ENCODE data around the gene RNASE8. TPM values are rescaled to one million over a fixed set of nuclear protein-coding genes. Genes with fewer than 3 reads are reported as not detected.
A peak's percentile ranks its signal among the peaks of the same experiment; 100 is the strongest.

The RNASE8 gene
- total RNA-seq, 1 experiment from 2014 or later: not detected

DNA sequence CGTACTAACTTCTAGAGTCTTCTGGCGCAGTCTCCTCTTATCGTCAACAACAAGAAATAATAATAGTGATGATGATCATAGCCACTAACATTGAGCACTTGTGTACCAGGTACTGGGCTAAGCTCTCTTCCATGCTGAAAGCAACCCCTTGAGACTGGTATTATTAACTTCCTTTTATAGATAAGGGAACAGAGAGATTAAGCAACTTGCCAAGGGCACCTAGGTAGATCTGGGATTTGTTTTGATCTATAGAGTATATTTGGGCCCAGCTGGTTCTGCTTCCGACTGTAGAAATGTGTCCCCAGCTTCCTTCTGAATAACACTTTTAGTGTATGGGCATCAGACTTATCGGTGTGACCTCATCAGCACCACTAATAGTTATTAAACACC is 42.0 kb downstream of the RNASE8 start:
- CTCF ChIA-PET: interaction anchor here (1.0 to 7.8 kb wide), 4 partner anchors 9 to 85 kb away, joined by 3 to 120 read pairs (median 58); no protein-coding TSS in a partner anchor
- DNase-seq (ENCODE audit: low spot score) (no peak), ATAC-seq (no peak)
- POLR2A ChIA-PET: no interaction called here
- Mint-ChIP-seq H3K27ac (peak overlapping the region; percentile 97), H3K36me3 (no peaks in the 10 kb centered on the region), H3K4me1 (peaks cover 70% of the 10 kb centered on the region), H3K9me3 (no peaks in the 10 kb centered on the region), H3K4me3 (peak overlapping the region; percentile 90), H3K27me3 (ENCODE audit: low read depth) (no peaks in the 10 kb centered on the region)
- TF ChIP-seq, protein P1, sequence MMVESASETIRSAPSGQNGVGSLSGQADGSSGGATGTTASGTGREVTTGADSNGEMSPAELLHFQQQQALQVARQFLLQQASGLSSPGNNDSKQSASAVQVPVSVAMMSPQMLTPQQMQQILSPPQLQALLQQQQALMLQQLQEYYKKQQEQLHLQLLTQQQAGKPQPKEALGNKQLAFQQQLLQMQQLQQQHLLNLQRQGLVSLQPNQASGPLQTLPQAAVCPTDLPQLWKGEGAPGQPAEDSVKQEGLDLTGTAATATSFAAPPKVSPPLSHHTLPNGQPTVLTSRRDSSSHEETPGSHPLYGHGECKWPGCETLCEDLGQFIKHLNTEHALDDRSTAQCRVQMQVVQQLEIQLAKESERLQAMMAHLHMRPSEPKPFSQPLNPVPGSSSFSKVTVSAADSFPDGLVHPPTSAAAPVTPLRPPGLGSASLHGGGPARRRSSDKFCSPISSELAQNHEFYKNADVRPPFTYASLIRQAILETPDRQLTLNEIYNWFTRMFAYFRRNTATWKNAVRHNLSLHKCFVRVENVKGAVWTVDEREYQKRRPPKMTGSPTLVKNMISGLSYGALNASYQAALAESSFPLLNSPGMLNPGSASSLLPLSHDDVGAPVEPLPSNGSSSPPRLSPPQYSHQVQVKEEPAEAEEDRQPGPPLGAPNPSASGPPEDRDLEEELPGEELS (CRISPR knock-in tag; IDR thresholded peaks at IDR 0.05): no peak
- no peak for TF ChIP-seq ZNF138 (CRISPR knock-in tag; conservative IDR thresholded peaks at IDR 0.05)
- TF ChIP-seq, protein P2, sequence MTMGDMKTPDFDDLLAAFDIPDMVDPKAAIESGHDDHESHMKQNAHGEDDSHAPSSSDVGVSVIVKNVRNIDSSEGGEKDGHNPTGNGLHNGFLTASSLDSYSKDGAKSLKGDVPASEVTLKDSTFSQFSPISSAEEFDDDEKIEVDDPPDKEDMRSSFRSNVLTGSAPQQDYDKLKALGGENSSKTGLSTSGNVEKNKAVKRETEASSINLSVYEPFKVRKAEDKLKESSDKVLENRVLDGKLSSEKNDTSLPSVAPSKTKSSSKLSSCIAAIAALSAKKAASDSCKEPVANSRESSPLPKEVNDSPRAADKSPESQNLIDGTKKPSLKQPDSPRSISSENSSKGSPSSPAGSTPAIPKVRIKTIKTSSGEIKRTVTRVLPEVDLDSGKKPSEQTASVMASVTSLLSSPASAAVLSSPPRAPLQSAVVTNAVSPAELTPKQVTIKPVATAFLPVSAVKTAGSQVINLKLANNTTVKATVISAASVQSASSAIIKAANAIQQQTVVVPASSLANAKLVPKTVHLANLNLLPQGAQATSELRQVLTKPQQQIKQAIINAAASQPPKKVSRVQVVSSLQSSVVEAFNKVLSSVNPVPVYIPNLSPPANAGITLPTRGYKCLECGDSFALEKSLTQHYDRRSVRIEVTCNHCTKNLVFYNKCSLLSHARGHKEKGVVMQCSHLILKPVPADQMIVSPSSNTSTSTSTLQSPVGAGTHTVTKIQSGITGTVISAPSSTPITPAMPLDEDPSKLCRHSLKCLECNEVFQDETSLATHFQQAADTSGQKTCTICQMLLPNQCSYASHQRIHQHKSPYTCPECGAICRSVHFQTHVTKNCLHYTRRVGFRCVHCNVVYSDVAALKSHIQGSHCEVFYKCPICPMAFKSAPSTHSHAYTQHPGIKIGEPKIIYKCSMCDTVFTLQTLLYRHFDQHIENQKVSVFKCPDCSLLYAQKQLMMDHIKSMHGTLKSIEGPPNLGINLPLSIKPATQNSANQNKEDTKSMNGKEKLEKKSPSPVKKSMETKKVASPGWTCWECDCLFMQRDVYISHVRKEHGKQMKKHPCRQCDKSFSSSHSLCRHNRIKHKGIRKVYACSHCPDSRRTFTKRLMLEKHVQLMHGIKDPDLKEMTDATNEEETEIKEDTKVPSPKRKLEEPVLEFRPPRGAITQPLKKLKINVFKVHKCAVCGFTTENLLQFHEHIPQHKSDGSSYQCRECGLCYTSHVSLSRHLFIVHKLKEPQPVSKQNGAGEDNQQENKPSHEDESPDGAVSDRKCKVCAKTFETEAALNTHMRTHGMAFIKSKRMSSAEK (CRISPR knock-in tag; IDR thresholded peaks at IDR 0.05; ENCODE audit: borderline replicate concordance): no peak
- TF ChIP-seq MYBL2 (CRISPR knock-in tag; IDR thresholded peaks at IDR 0.05): no peak
- TF ChIP-seq, protein P3, sequence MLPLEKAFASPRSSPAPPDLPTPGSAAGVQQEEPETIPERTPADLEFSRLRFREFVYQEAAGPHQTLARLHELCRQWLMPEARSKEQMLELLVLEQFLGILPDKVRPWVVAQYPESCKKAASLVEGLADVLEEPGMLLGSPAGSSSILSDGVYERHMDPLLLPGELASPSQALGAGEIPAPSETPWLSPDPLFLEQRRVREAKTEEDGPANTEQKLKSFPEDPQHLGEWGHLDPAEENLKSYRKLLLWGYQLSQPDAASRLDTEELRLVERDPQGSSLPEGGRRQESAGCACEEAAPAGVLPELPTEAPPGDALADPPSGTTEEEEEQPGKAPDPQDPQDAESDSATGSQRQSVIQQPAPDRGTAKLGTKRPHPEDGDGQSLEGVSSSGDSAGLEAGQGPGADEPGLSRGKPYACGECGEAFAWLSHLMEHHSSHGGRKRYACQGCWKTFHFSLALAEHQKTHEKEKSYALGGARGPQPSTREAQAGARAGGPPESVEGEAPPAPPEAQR (CRISPR knock-in tag; IDR thresholded peaks at IDR 0.05): no peak
- TF ChIP-seq RORB (CRISPR knock-in tag; IDR thresholded peaks at IDR 0.05): no peak
- no peak for TF ChIP-seq NFATC4 (CRISPR knock-in tag; IDR thresholded peaks at IDR 0.05)
- TF ChIP-seq, protein P4, sequence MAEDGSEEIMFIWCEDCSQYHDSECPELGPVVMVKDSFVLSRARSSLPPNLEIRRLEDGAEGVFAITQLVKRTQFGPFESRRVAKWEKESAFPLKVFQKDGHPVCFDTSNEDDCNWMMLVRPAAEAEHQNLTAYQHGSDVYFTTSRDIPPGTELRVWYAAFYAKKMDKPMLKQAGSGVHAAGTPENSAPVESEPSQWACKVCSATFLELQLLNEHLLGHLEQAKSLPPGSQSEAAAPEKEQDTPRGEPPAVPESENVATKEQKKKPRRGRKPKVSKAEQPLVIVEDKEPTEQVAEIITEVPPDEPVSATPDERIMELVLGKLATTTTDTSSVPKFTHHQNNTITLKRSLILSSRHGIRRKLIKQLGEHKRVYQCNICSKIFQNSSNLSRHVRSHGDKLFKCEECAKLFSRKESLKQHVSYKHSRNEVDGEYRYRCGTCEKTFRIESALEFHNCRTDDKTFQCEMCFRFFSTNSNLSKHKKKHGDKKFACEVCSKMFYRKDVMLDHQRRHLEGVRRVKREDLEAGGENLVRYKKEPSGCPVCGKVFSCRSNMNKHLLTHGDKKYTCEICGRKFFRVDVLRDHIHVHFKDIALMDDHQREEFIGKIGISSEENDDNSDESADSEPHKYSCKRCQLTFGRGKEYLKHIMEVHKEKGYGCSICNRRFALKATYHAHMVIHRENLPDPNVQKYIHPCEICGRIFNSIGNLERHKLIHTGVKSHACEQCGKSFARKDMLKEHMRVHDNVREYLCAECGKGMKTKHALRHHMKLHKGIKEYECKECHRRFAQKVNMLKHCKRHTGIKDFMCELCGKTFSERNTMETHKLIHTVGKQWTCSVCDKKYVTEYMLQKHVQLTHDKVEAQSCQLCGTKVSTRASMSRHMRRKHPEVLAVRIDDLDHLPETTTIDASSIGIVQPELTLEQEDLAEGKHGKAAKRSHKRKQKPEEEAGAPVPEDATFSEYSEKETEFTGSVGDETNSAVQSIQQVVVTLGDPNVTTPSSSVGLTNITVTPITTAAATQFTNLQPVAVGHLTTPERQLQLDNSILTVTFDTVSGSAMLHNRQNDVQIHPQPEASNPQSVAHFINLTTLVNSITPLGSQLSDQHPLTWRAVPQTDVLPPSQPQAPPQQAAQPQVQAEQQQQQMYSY (CRISPR knock-in tag; IDR thresholded peaks at IDR 0.05): no peak
- TF ChIP-seq NR1H2 (CRISPR knock-in tag; IDR thresholded peaks at IDR 0.05): no peak
- no peak for TF ChIP-seq RELA (CRISPR knock-in tag; IDR thresholded peaks at IDR 0.05; ENCODE audit: borderline replicate concordance)
- TF ChIP-seq, protein P5, sequence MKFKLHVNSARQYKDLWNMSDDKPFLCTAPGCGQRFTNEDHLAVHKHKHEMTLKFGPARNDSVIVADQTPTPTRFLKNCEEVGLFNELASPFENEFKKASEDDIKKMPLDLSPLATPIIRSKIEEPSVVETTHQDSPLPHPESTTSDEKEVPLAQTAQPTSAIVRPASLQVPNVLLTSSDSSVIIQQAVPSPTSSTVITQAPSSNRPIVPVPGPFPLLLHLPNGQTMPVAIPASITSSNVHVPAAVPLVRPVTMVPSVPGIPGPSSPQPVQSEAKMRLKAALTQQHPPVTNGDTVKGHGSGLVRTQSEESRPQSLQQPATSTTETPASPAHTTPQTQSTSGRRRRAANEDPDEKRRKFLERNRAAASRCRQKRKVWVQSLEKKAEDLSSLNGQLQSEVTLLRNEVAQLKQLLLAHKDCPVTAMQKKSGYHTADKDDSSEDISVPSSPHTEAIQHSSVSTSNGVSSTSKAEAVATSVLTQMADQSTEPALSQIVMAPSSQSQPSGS (CRISPR knock-in tag; IDR thresholded peaks at IDR 0.05; ENCODE audit: borderline replicate concordance, low read depth): no peak
- TF ChIP-seq, protein P6, sequence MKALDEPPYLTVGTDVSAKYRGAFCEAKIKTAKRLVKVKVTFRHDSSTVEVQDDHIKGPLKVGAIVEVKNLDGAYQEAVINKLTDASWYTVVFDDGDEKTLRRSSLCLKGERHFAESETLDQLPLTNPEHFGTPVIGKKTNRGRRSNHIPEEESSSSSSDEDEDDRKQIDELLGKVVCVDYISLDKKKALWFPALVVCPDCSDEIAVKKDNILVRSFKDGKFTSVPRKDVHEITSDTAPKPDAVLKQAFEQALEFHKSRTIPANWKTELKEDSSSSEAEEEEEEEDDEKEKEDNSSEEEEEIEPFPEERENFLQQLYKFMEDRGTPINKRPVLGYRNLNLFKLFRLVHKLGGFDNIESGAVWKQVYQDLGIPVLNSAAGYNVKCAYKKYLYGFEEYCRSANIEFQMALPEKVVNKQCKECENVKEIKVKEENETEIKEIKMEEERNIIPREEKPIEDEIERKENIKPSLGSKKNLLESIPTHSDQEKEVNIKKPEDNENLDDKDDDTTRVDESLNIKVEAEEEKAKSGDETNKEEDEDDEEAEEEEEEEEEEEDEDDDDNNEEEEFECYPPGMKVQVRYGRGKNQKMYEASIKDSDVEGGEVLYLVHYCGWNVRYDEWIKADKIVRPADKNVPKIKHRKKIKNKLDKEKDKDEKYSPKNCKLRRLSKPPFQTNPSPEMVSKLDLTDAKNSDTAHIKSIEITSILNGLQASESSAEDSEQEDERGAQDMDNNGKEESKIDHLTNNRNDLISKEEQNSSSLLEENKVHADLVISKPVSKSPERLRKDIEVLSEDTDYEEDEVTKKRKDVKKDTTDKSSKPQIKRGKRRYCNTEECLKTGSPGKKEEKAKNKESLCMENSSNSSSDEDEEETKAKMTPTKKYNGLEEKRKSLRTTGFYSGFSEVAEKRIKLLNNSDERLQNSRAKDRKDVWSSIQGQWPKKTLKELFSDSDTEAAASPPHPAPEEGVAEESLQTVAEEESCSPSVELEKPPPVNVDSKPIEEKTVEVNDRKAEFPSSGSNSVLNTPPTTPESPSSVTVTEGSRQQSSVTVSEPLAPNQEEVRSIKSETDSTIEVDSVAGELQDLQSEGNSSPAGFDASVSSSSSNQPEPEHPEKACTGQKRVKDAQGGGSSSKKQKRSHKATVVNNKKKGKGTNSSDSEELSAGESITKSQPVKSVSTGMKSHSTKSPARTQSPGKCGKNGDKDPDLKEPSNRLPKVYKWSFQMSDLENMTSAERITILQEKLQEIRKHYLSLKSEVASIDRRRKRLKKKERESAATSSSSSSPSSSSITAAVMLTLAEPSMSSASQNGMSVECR (CRISPR knock-in tag; IDR thresholded peaks at IDR 0.05; ENCODE audit: borderline replicate concordance): no peak
- TF ChIP-seq ZNF671 (CRISPR knock-in tag; IDR thresholded peaks at IDR 0.05): no peak
- TF ChIP-seq SMAD3 (CRISPR knock-in tag; IDR thresholded peaks at IDR 0.05; ENCODE audit: borderline replicate concordance): no peak
- TF ChIP-seq, protein P7, sequence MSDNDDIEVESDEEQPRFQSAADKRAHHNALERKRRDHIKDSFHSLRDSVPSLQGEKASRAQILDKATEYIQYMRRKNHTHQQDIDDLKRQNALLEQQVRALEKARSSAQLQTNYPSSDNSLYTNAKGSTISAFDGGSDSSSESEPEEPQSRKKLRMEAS (CRISPR knock-in tag; IDR thresholded peaks at IDR 0.05): no peak
- no peak for TF ChIP-seq CBFB (CRISPR knock-in tag; IDR thresholded peaks at IDR 0.05; ENCODE audit: low read depth)
- no peak for TF ChIP-seq NR2C2 (CRISPR knock-in tag; IDR thresholded peaks at IDR 0.05)
- TF ChIP-seq ZBTB21 (CRISPR knock-in tag; IDR thresholded peaks at IDR 0.05; ENCODE audit: borderline replicate concordance): no peak
- no peak for TF ChIP-seq NR3C1 (CRISPR knock-in tag; conservative IDR thresholded peaks at IDR 0.05; ENCODE audit: low read depth)
- TF ChIP-seq, protein P8, sequence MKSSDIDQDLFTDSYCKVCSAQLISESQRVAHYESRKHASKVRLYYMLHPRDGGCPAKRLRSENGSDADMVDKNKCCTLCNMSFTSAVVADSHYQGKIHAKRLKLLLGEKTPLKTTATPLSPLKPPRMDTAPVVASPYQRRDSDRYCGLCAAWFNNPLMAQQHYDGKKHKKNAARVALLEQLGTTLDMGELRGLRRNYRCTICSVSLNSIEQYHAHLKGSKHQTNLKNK (CRISPR knock-in tag; IDR thresholded peaks at IDR 0.05): no peak

All from WTC11 (cell line).